Measurements from ENCODE around the gene NGB. TPM values are rescaled to one million over a fixed set of nuclear protein-coding genes. Genes with fewer than 3 reads are reported as not detected.

Gene NGB
- total and polyA plus RNA-seq, 2 experiments from 2014 or later: not detected

DNA sequence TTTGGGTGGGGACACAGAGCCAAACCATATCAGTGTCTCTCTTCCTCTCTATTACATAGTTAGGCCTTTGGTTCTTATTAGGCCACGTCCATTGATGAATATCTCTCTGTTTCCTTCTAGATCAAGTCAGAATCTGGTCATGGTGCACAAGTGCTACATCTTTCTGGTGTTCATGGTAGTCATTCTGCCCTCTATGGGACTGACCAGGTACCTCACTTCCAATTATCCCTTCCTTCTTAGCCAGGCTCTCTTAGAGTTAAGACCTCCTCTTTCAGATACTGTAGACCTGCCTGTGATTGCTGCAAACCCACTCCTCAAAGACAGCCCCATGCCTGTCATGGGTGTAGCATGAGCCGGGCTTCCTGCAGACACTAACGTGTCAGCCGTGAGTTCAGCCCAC lies 25.2 kb downstream of the NGB start:
- WGBS (ENCODE audit: low lambda C conversion rate, missing lambda C conversion rate): 91% methylated on average over 4 of the region's 4 CpGs
- DNase-seq (ENCODE audit: low spot score): no peak
- Histone ChIP-seq H4K20me1 (ENCODE audit: insufficient read depth, poor library complexity, severe bottlenecking) (no peaks in the 10 kb centered on the region), H3K4me3 (no peak overlapping the region), H3K9me3 (ENCODE audit: low read depth) (no peaks in the 10 kb centered on the region), H3K4me1 (ENCODE audit: insufficient read depth) (no peaks in the 10 kb centered on the region), H3K9me2 (replicated peaks; ENCODE audit: insufficient read depth) (no peaks in the 10 kb centered on the region), H3K27me3 (no peaks in the 10 kb centered on the region), H3K36me3 (replicated peaks; ENCODE audit: insufficient read depth, low read depth) (no peaks in the 10 kb centered on the region), H2AFZ (no peak overlapping the region), H3K27ac (no peak overlapping the region), H3K4me2 (no peak overlapping the region), H3K79me2 (no peaks in the 10 kb centered on the region)
- TF ChIP-seq EZH2phosphoT487 (IDR thresholded peaks at IDR 0.05; ENCODE audit: low read depth, severe bottlenecking, unreplicated experiment): no peak
- TF ChIP-seq EZH2 (IDR thresholded peaks at IDR 0.05; ENCODE audit: borderline replicate concordance): no peak
- TF ChIP-seq, protein P1, sequence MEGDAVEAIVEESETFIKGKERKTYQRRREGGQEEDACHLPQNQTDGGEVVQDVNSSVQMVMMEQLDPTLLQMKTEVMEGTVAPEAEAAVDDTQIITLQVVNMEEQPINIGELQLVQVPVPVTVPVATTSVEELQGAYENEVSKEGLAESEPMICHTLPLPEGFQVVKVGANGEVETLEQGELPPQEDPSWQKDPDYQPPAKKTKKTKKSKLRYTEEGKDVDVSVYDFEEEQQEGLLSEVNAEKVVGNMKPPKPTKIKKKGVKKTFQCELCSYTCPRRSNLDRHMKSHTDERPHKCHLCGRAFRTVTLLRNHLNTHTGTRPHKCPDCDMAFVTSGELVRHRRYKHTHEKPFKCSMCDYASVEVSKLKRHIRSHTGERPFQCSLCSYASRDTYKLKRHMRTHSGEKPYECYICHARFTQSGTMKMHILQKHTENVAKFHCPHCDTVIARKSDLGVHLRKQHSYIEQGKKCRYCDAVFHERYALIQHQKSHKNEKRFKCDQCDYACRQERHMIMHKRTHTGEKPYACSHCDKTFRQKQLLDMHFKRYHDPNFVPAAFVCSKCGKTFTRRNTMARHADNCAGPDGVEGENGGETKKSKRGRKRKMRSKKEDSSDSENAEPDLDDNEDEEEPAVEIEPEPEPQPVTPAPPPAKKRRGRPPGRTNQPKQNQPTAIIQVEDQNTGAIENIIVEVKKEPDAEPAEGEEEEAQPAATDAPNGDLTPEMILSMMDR (IDR thresholded peaks at IDR 0.05; ENCODE audit: poor library complexity): no peak

DNA sequence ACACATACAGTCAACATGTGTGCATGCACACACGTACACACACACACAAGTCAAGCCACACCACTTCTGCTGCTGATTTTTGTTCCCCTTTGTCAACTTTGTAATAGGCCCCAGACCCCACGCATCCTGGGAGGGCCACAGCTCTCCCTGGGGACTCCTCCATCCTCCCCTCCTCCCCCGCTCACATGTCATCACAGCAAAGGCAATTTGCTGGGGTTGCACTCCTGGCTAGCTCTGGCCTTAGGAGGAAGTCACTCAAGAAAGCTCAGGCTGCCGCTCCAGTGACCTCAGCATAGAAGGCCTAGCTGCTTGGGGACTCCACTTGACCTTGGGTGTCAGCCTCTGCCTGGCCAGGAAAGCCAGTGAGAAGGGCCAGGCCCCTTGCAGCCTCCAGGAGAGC lies 27.2 kb downstream of the NGB start:
- no peaks in the 10 kb centered on the region for H3K36me3 ChIP-seq (replicated peaks; ENCODE audit: insufficient read depth, low read depth)
- H3K4me2 ChIP-seq: no peak overlapping the region
- no peak overlapping the region for H2AFZ ChIP-seq
- H3K79me2 ChIP-seq: no peaks in the 10 kb centered on the region
- H3K9me3 ChIP-seq (ENCODE audit: low read depth): no peaks in the 10 kb centered on the region
- 89% methylated on average over 4 of the region's 4 CpGs for WGBS (ENCODE audit: low lambda C conversion rate, missing lambda C conversion rate)
- H3K9me2 ChIP-seq (replicated peaks; ENCODE audit: insufficient read depth): no peaks in the 10 kb centered on the region
- H3K27ac ChIP-seq: no peak overlapping the region
- H3K4me1 ChIP-seq (ENCODE audit: insufficient read depth): no peaks in the 10 kb centered on the region
- no peaks in the 10 kb centered on the region for H4K20me1 ChIP-seq (ENCODE audit: insufficient read depth, poor library complexity, severe bottlenecking)
- no peak overlapping the region for H3K4me3 ChIP-seq
- TF ChIP-seq EZH2phosphoT487 (IDR thresholded peaks at IDR 0.05; ENCODE audit: low read depth, severe bottlenecking, unreplicated experiment) (no peak), EZH2 (IDR thresholded peaks at IDR 0.05; ENCODE audit: borderline replicate concordance) (no peak)
- TF ChIP-seq, protein P1 (IDR thresholded peaks at IDR 0.05; ENCODE audit: poor library complexity): no peak
- no peaks in the 10 kb centered on the region for H3K27me3 ChIP-seq
- DNase-seq (ENCODE audit: low spot score): no peak

DNA sequence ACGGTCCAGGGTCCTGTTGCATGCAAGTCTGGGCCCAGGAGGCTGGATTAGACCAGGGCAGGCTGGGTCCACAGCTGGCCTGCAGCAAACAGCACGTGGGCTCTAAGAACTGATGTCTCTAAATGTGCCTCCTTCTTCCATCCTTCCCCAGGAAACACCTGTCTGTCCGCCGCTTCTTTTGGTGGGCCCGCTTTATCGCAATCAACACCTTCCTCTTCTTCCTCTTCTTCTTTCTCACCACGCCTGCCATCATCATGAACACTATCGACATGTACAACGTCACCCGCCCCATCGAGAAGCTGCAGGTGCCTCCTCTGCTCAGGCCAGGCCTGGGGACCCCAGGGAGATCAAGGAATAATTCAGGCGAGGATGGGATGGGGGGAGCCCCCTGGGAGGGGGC lies 28.3 kb downstream of the NGB start:
- Histone ChIP-seq H3K4me3 (no peak overlapping the region), H4K20me1 (ENCODE audit: insufficient read depth, poor library complexity, severe bottlenecking) (no peaks in the 10 kb centered on the region), H3K36me3 (replicated peaks; ENCODE audit: insufficient read depth, low read depth) (no peaks in the 10 kb centered on the region), H3K27me3 (no peaks in the 10 kb centered on the region), H3K9me3 (ENCODE audit: low read depth) (no peaks in the 10 kb centered on the region), H3K27ac (no peak overlapping the region), H3K4me2 (no peak overlapping the region), H3K9me2 (replicated peaks; ENCODE audit: insufficient read depth) (no peaks in the 10 kb centered on the region), H2AFZ (no peak overlapping the region), H3K4me1 (ENCODE audit: insufficient read depth) (no peaks in the 10 kb centered on the region), H3K79me2 (no peaks in the 10 kb centered on the region)
- TF ChIP-seq EZH2phosphoT487 (IDR thresholded peaks at IDR 0.05; ENCODE audit: low read depth, severe bottlenecking, unreplicated experiment): no peak
- TF ChIP-seq EZH2 (IDR thresholded peaks at IDR 0.05; ENCODE audit: borderline replicate concordance): no peak
- TF ChIP-seq, protein P1 (IDR thresholded peaks at IDR 0.05; ENCODE audit: poor library complexity): no peak
- WGBS (ENCODE audit: low lambda C conversion rate, missing lambda C conversion rate): 88% methylated on average over 12 of the region's 12 CpGs
- no peak for DNase-seq (ENCODE audit: low spot score)

DNA sequence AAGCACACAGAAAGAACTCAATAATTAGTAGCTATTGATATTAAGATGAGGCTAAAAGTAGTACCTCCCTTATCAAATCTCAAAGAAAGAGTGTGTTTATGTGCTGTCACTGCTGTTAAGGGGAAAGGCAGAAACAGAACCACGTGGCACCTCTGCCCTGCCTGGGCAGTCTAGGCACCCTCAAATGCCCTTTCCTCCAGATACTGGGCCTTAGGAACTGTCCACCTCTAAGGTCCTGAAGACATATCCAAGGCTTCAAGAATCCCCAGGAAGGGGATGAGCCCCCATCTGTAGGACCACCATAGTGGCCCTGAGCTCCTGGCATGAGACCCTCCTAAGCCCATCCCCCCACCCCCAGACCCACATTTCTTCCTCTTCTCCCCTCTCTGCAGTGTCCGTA lies 29.1 kb downstream of the NGB start:
- no peak overlapping the region for H3K4me2 ChIP-seq
- 81% methylated on average over 2 of the region's 2 CpGs for WGBS (ENCODE audit: low lambda C conversion rate, missing lambda C conversion rate)

More for the DNA sequence above, 29.1 kb downstream of the NGB start:
- H3K4me3 ChIP-seq: no peak overlapping the region
- H3K9me2 ChIP-seq (replicated peaks; ENCODE audit: insufficient read depth): no peaks in the 10 kb centered on the region
- H2AFZ ChIP-seq: no peak overlapping the region
- H4K20me1 ChIP-seq (ENCODE audit: insufficient read depth, poor library complexity, severe bottlenecking): no peaks in the 10 kb centered on the region
- no peaks in the 10 kb centered on the region for H3K9me3 ChIP-seq (ENCODE audit: low read depth)
- no peaks in the 10 kb centered on the region for H3K79me2 ChIP-seq
- no peaks in the 10 kb centered on the region for H3K36me3 ChIP-seq (replicated peaks; ENCODE audit: insufficient read depth, low read depth)
- H3K4me1 ChIP-seq (ENCODE audit: insufficient read depth): no peaks in the 10 kb centered on the region
- TF ChIP-seq EZH2phosphoT487 (IDR thresholded peaks at IDR 0.05; ENCODE audit: low read depth, severe bottlenecking, unreplicated experiment) (no peak), EZH2 (IDR thresholded peaks at IDR 0.05; ENCODE audit: borderline replicate concordance) (no peak)
- TF ChIP-seq, protein P1 (IDR thresholded peaks at IDR 0.05; ENCODE audit: poor library complexity): no peak
- H3K27ac ChIP-seq: no peak overlapping the region
- no peak for DNase-seq (ENCODE audit: low spot score)
- no peaks in the 10 kb centered on the region for H3K27me3 ChIP-seq
